ENCODE data around the gene HINT2.

GRCh38 chr9:35781066-35781465 is 33.8 kb downstream of the HINT2 start:
- TF ChIP-seq POLR2AphosphoS5 (IDR thresholded peaks at IDR 0.05; ENCODE audit: insufficient read depth in 1 of 2, low read depth in 1 of 2) (no peak), CTCF (IDR thresholded peaks at IDR 0.05) (no peak)
